Stimulated activated CD8-positive, alpha-beta memory T cell treated with anti-CD3 and anti-CD28 coated beads, Interleukin-15, amount 100 ng/mL, for 4 hours (primary cell): ENCODE results near the gene CTNS.

Experiments
- DNase-seq, 2 donors: peaks; one replicate each; pipeline ENCODE4 v3.0.0-alpha.2; 2020; ENCODE audit warnings: low read depth in 2 of 2

CTNS gene

GRCh38 chr17:3636154-3636907 is at the start of gene CTNS, which contains the start of gene SHPK:
TSS of gene CTNS (plus strand) at chr17:3636760. CDS start at chr17:3640207, 3,447 bp downstream.
TSS of gene SHPK (minus strand) at chr17:3636250. CDS start at chr17:3636219, 31 bp downstream.
- peak; percentile 90 to 93 for DNase-seq

- DNase-seq = no peak
These were observed 46.8 kb upstream of the CTNS start for GRCh38 chr17:3589784-3590183.

- no peak for DNase-seq
These were observed 46.3 kb upstream of the CTNS start for GRCh38 chr17:3590231-3590630.

- no peak for DNase-seq
These were observed 45.8 kb upstream of the CTNS start for GRCh38 chr17:3590768-3591167.

GRCh38 chr17:3592216-3592860 is 44.2 kb upstream of the CTNS start:
- no peak for DNase-seq

GRCh38 chr17:3593384-3593783 is 43.2 kb upstream of the CTNS start:
- DNase-seq = no peak

- DNase-seq = no peak
These were observed 42.3 kb upstream of the CTNS start for GRCh38 chr17:3594051-3594800.

GRCh38 chr17:3594976-3595375 is 41.6 kb upstream of the CTNS start:
- no peak for DNase-seq

- no peak for DNase-seq
These were observed 39.6 kb upstream of the CTNS start for GRCh38 chr17:3596804-3597464.

- DNase-seq = no peak
These were observed 38.5 kb upstream of the CTNS start for GRCh38 chr17:3598078-3598477.

GRCh38 chr17:3600529-3601205 is 35.9 kb upstream of the CTNS start:
- no peak for DNase-seq

- DNase-seq = no peak
These were observed 34.1 kb upstream of the CTNS start for GRCh38 chr17:3602499-3602898.

GRCh38 chr17:3603119-3603869 is 33.3 kb upstream of the CTNS start:
- DNase-seq = no peak

- no peak for DNase-seq
These were observed 32.7 kb upstream of the CTNS start for GRCh38 chr17:3603870-3604259.

- DNase-seq = no peak
These were observed 26.9 kb upstream of the CTNS start for GRCh38 chr17:3609689-3610088.

- no peak for DNase-seq
These were observed 26.0 kb upstream of the CTNS start for GRCh38 chr17:3610523-3610922.

GRCh38 chr17:3613124-3613523 is 23.4 kb upstream of the CTNS start:
- DNase-seq = no peak

- no peak for DNase-seq
These were observed 21.2 kb upstream of the CTNS start for GRCh38 chr17:3615160-3615870.

- DNase-seq = no peak
These were observed 15.3 kb upstream of the CTNS start for GRCh38 chr17:3621146-3621720.
